ENCODE measurements around the gene TOLLIP. TPM values are rescaled to one million over a fixed set of nuclear protein-coding genes. Genes with fewer than 3 reads are reported as not detected.

TOLLIP gene
- polyA plus RNA-seq, 2 of the 4 experiments (the other 2 are of a cell fraction) = 26.5 to 37.9 TPM

- no peak overlapping the region for H3K4me2 ChIP-seq
- TF ChIP-seq ZSCAN20 (CRISPR knock-in tag; IDR thresholded peaks at IDR 0.05) = no peak
- TF ChIP-seq JUNB (IDR thresholded peaks at IDR 0.05) = no peak
- no peak for TF ChIP-seq HES2 (IDR thresholded peaks at IDR 0.05)
- no peak for TF ChIP-seq RCOR1 (IDR thresholded peaks at IDR 0.05; ENCODE audit: low read depth, low read length)
- TF ChIP-seq CEBPB (IDR thresholded peaks at IDR 0.05) = no peak
- TF ChIP-seq USF2 (IDR thresholded peaks at IDR 0.05) = no peak
- peaks cover 23% of the 10 kb centered on the region for H3K4me1 ChIP-seq
- POLR2A ChIA-PET = no interaction called here
- H3K4me3 ChIP-seq = no peak overlapping the region
- DNase-seq (ENCODE audit: low read depth in 1 of 2, low spot score in 1 of 2) (no peak), FAIRE-seq (no peak), ATAC-seq (no peak)
- H3K27ac ChIP-seq = peak overlapping the region in 1 of 2 experiments; percentile 15; a peak in 2 of 6 replicates
- CTCF ChIA-PET = interaction anchor here (1.1 to 4.0 kb wide), 4 partner anchors 8 to 211 kb away, joined by 3 to 14 read pairs (median 4); no protein-coding TSS in a partner anchor
- 83% methylated on average over 9 of the region's 31 CpGs for WGBS (ENCODE audit: missing lambda C conversion rate)
- no peaks in the 10 kb centered on the region for H3K9me3 ChIP-seq
These were observed 81.2 kb downstream of the TOLLIP start for GRCh38 chr11:1228101-1228821.

GRCh38 chr11:1227551-1228100 lies 81.8 kb downstream of the TOLLIP start:
- ChIA-PET CTCF (interaction anchor here (1.0 to 4.1 kb wide), 7 partner anchors 8 to 211 kb away, joined by 3 to 14 read pairs (median 4); no protein-coding TSS in a partner anchor), POLR2A (no interaction called here)
- H3K27ac ChIP-seq = peak overlapping the region in 1 of 2 experiments; percentile 81; a peak in 2 of 6 replicates
- DNase-seq (ENCODE audit: low read depth in 1 of 2, low spot score in 1 of 2) (no peak), FAIRE-seq (no peak), ATAC-seq (no peak)
- no peak overlapping the region for H3K4me3 ChIP-seq
- TF ChIP-seq CBX2 (IDR thresholded peaks at IDR 0.05; ENCODE audit: borderline replicate concordance, low read depth) (no peak), EP300 (IDR thresholded peaks at IDR 0.05) (no peak), RARB (CRISPR knock-in tag; IDR thresholded peaks at IDR 0.05) (no peak)
- WGBS (ENCODE audit: missing lambda C conversion rate) = 86% methylated on average over 6 of the region's 23 CpGs
- H3K9me3 ChIP-seq = no peaks in the 10 kb centered on the region
- no peak overlapping the region for H3K4me2 ChIP-seq
- H3K4me1 ChIP-seq = peaks cover 25% of the 10 kb centered on the region

- DNase-seq (ENCODE audit: low read depth in 1 of 2, low spot score in 1 of 2) (peak; percentile 40 to 81), FAIRE-seq (no peak), ATAC-seq (peak; percentile 45 to 75; a peak in 4 of 6 replicates)
- no peak for TF ChIP-seq KDM5A (IDR thresholded peaks at IDR 0.05)
- TF ChIP-seq RAD21 (conservative IDR thresholded peaks at IDR 0.05 in 1 of 2, IDR thresholded peaks at IDR 0.05 in 1 of 2) = peak in 1 of 2 experiments; percentile 5; a peak in 1 of 5 replicates
- Histone ChIP-seq H3K4me3 (no peak overlapping the region), H3K4me2 (no peak overlapping the region), H3K27ac (peak overlapping the region in 1 of 2 experiments; percentile 81; a peak in 3 of 6 replicates), H3K9me3 (no peaks in the 10 kb centered on the region), H3K4me1 (peaks cover 31% of the 10 kb centered on the region)
- CTCF ChIA-PET = interaction anchor here (0.6 to 4.1 kb wide), 10 partner anchors 9 to 289 kb away, joined by 3 to 14 read pairs (median 4); no protein-coding TSS in a partner anchor
- POLR2A ChIA-PET = no interaction called here
- WGBS (ENCODE audit: missing lambda C conversion rate) = 89% methylated on average over 2 of the region's 23 CpGs
These were observed 82.4 kb downstream of the TOLLIP start for GRCh38 chr11:1226986-1227550.

- no peak overlapping the region for H3K4me2 ChIP-seq
- H3K4me1 ChIP-seq = peaks cover 37% of the 10 kb centered on the region
- ChIA-PET CTCF (interaction anchor here (0.6 to 4.1 kb wide), 8 partner anchors 10 to 290 kb away, joined by 3 to 14 read pairs (median 4); no protein-coding TSS in a partner anchor), POLR2A (no interaction called here)
- WGBS (ENCODE audit: missing lambda C conversion rate) = 88% methylated on average over 24 of the region's 41 CpGs
- peak overlapping the region in 1 of 2 experiments; percentile 81; a peak in 3 of 6 replicates for H3K27ac ChIP-seq
- no peaks in the 10 kb centered on the region for H3K9me3 ChIP-seq
- DNase-seq (ENCODE audit: low read depth in 1 of 2, low spot score in 1 of 2) (no peak), ATAC-seq (peak in 1 of 2 experiments; percentile 1; a peak in 2 of 6 replicates), FAIRE-seq (no peak)
- no peak overlapping the region for H3K4me3 ChIP-seq
- TF ChIP-seq JUNB (IDR thresholded peaks at IDR 0.05) (no peak), HMGXB4 (CRISPR knock-in tag; IDR thresholded peaks at IDR 0.05; ENCODE audit: borderline replicate concordance) (no peak), RFX5 (IDR thresholded peaks at IDR 0.05) (no peak), BCL3 (IDR thresholded peaks at IDR 0.05) (no peak), CBX8 (IDR thresholded peaks at IDR 0.05) (no peak), HOXA7 (CRISPR knock-in tag; IDR thresholded peaks at IDR 0.05) (no peak), REST (IDR thresholded peaks at IDR 0.05) (no peak)
These were observed 83.0 kb downstream of the TOLLIP start for GRCh38 chr11:1226226-1226985.

Data from A549 (cell line).